Parathyroid adenoma (tissue), 2 donors: ENCODE results near the gene LRRC66.

Experiments used
- H2AFZ ChIP-seq: fragments of 300-600 bp; sonication (generic); one replicate; pipeline ENCODE4 v1.7.0; 2017; ENCODE audit warnings: antibody characterized with exemption, mild to moderate bottlenecking
- H3K27ac ChIP-seq: fragments of 300-600 bp; sonication (generic); one replicate; pipeline ENCODE4 v1.7.0; 2017
- H3K27me3 ChIP-seq: fragments of 300-600 bp; sonication (generic); one replicate; pipeline ENCODE4 v1.7.0; 2017; ENCODE audit warnings: low read length; ENCODE audit not compliant: control insufficient read depth, insufficient read depth
- H3K36me3 ChIP-seq: fragments of 300-600 bp; sonication (generic); one replicate; pipeline ENCODE4 v1.7.0; 2017; ENCODE audit warnings: low read length; ENCODE audit not compliant: control insufficient read depth, insufficient read depth
- H3K4me1 ChIP-seq: fragments of 300-600 bp; sonication (generic); one replicate; pipeline ENCODE4 v1.7.0; 2017; ENCODE audit warnings: control low read depth
- H3K4me2 ChIP-seq: fragments of 300-600 bp; sonication (generic); one replicate; pipeline ENCODE4 v1.7.0; 2017; ENCODE audit warnings: low read length
- H3K4me3 ChIP-seq: fragments of 300-600 bp; sonication (generic); one replicate; pipeline ENCODE4 v1.7.0; 2017; ENCODE audit warnings: low read depth, low read length
- H3K79me2 ChIP-seq: fragments of 300-600 bp; sonication (generic); one replicate; pipeline ENCODE4 v1.7.0; 2017; ENCODE audit warnings: control low read depth
- H3K9ac ChIP-seq: fragments of 300-600 bp; sonication (generic); one replicate; pipeline ENCODE4 v1.7.0; 2017; ENCODE audit warnings: mild to moderate bottlenecking
- H3K9me3 ChIP-seq: fragments of 300-600 bp; sonication (generic); one replicate; pipeline ENCODE4 v1.7.0; 2017; ENCODE audit warnings: low read length; ENCODE audit not compliant: control insufficient read depth
- CTCF ChIP-seq: fragments of 300-600 bp; sonication (generic); IDR thresholded peaks from one replicate; pipeline ENCODE4 v1.7.0; 2017; ENCODE audit warnings: antibody characterized with exemption, mild to moderate bottlenecking
- donor health status: primary hyperparathyroidism.

Gene LRRC66

GRCh38 chr4:51960486-51960885 is 59.7 kb downstream of the LRRC66 start:
- no peak overlapping the region for H3K4me2 ChIP-seq
- no peak for TF ChIP-seq CTCF
- no peaks in the 10 kb centered on the region for H3K4me1 ChIP-seq
- no peaks in the 10 kb centered on the region for H3K79me2 ChIP-seq
- no peaks in the 10 kb centered on the region for H3K27me3 ChIP-seq
- no peaks in the 10 kb centered on the region for H3K9me3 ChIP-seq
- H3K36me3 ChIP-seq: no peaks in the 10 kb centered on the region
- no peak overlapping the region for H3K9ac ChIP-seq
- no peak overlapping the region for H3K4me3 ChIP-seq
- no peak overlapping the region for H2AFZ ChIP-seq
- H3K27ac ChIP-seq: no peak overlapping the region

GRCh38 chr4:51958199-51958968 is 61.8 kb downstream of the LRRC66 start:
- H3K4me1 ChIP-seq: no peaks in the 10 kb centered on the region
- no peak overlapping the region for H3K4me3 ChIP-seq
- no peak overlapping the region for H3K27ac ChIP-seq
- no peak overlapping the region for H3K4me2 ChIP-seq
- no peaks in the 10 kb centered on the region for H3K9me3 ChIP-seq
- no peaks in the 10 kb centered on the region for H3K27me3 ChIP-seq
- no peaks in the 10 kb centered on the region for H3K79me2 ChIP-seq
- no peaks in the 10 kb centered on the region for H3K36me3 ChIP-seq
- no peak overlapping the region for H3K9ac ChIP-seq
- no peak overlapping the region for H2AFZ ChIP-seq
- TF ChIP-seq CTCF: no peak
